ENCODE measurements around the gene SF3B2.

SF3B2 gene

GRCh38 chr11:66044757-66045156 is 7.4 kb upstream of the SF3B2 start:
- Histone ChIP-seq H3K9me3 (ENCODE audit: insufficient read depth, low read length) (no peaks in the 10 kb centered on the region), H3K36me3 (replicated peaks; ENCODE audit: low read depth, low read length) (no peaks in the 10 kb centered on the region), H3K4me3 (ENCODE audit: low read length) (peak overlapping the region; percentile 64), H2AFZ (ENCODE audit: low read depth, low read length) (peak overlapping the region; percentile 69), H3K27me3 (ENCODE audit: low read depth, low read length) (no peaks in the 10 kb centered on the region), H4K20me1 (ENCODE audit: insufficient read depth, low read length) (no peaks in the 10 kb centered on the region), H3K4me2 (ENCODE audit: low read length) (peak overlapping the region; percentile 72), H3K4me1 (ENCODE audit: low read length) (peaks cover 11% of the 10 kb centered on the region; the same call in 1 of the 2 replicates), H3K9ac (ENCODE audit: low read length) (no peak overlapping the region), H3K27ac (ENCODE audit: low read length) (no peak overlapping the region), H3K79me2 (ENCODE audit: low read length) (no peaks in the 10 kb centered on the region)
- TF ChIP-seq CTCF (IDR thresholded peaks at IDR 0.05; ENCODE audit: low read depth, low read length), result no peak
- no peak for TF ChIP-seq EZH2phosphoT487 (IDR thresholded peaks at IDR 0.05; ENCODE audit: low read depth)

GRCh38 chr11:66045177-66045639 is 7.0 kb upstream of the SF3B2 start:
- H3K4me1 ChIP-seq (ENCODE audit: low read length), result peaks cover 11% of the 10 kb centered on the region; the same call in 1 of the 2 replicates
- no peaks in the 10 kb centered on the region for H3K36me3 ChIP-seq (replicated peaks; ENCODE audit: low read depth, low read length)
- H3K9ac ChIP-seq (ENCODE audit: low read length), result no peak overlapping the region
- no peaks in the 10 kb centered on the region for H3K79me2 ChIP-seq (ENCODE audit: low read length)
- no peak overlapping the region for H3K27ac ChIP-seq (ENCODE audit: low read length)
- peak; percentile 98 for TF ChIP-seq CTCF (IDR thresholded peaks at IDR 0.05; ENCODE audit: low read depth, low read length)
- no peak for TF ChIP-seq EZH2phosphoT487 (IDR thresholded peaks at IDR 0.05; ENCODE audit: low read depth)
- H3K27me3 ChIP-seq (ENCODE audit: low read depth, low read length), result no peaks in the 10 kb centered on the region
- H3K9me3 ChIP-seq (ENCODE audit: insufficient read depth, low read length), result no peaks in the 10 kb centered on the region
- peak overlapping the region; percentile 64 for H3K4me3 ChIP-seq (ENCODE audit: low read length)
- H2AFZ ChIP-seq (ENCODE audit: low read depth, low read length), result peak overlapping the region; percentile 69
- H3K4me2 ChIP-seq (ENCODE audit: low read length), result peak overlapping the region; percentile 72
- H4K20me1 ChIP-seq (ENCODE audit: insufficient read depth, low read length), result no peaks in the 10 kb centered on the region

GRCh38 chr11:66046901-66047300 is 5.3 kb upstream of the SF3B2 start:
- no peak overlapping the region for H2AFZ ChIP-seq (ENCODE audit: low read depth, low read length)
- H3K4me1 ChIP-seq (ENCODE audit: low read length), result peaks cover 21% of the 10 kb centered on the region
- H3K9ac ChIP-seq (ENCODE audit: low read length), result no peak overlapping the region
- no peak for TF ChIP-seq CTCF (IDR thresholded peaks at IDR 0.05; ENCODE audit: low read depth, low read length)
- no peak for TF ChIP-seq EZH2phosphoT487 (IDR thresholded peaks at IDR 0.05; ENCODE audit: low read depth)
- H3K36me3 ChIP-seq (replicated peaks; ENCODE audit: low read depth, low read length), result no peaks in the 10 kb centered on the region
- H3K4me3 ChIP-seq (ENCODE audit: low read length), result no peak overlapping the region
- no peaks in the 10 kb centered on the region; the same call in 1 of the 2 replicates for H3K79me2 ChIP-seq (ENCODE audit: low read length)
- H3K9me3 ChIP-seq (ENCODE audit: insufficient read depth, low read length), result no peaks in the 10 kb centered on the region
- no peaks in the 10 kb centered on the region for H3K27me3 ChIP-seq (ENCODE audit: low read depth, low read length)
- H4K20me1 ChIP-seq (ENCODE audit: insufficient read depth, low read length), result no peaks in the 10 kb centered on the region
- no peak overlapping the region for H3K4me2 ChIP-seq (ENCODE audit: low read length)
- H3K27ac ChIP-seq (ENCODE audit: low read length), result no peak overlapping the region

GRCh38 chr11:66047541-66048365 is 4.4 kb upstream of the SF3B2 start:
- TF ChIP-seq EZH2phosphoT487 (IDR thresholded peaks at IDR 0.05; ENCODE audit: low read depth), result no peak
- no peak for TF ChIP-seq CTCF (IDR thresholded peaks at IDR 0.05; ENCODE audit: low read depth, low read length)
- no peak overlapping the region for H3K4me3 ChIP-seq (ENCODE audit: low read length)
- H3K36me3 ChIP-seq (replicated peaks; ENCODE audit: low read depth, low read length), result peaks cover 2% of the 10 kb centered on the region
- H3K4me2 ChIP-seq (ENCODE audit: low read length), result no peak overlapping the region
- H3K4me1 ChIP-seq (ENCODE audit: low read length), result peaks cover 21% of the 10 kb centered on the region
- H3K79me2 ChIP-seq (ENCODE audit: low read length), result peaks cover 6% of the 10 kb centered on the region
- no peaks in the 10 kb centered on the region for H4K20me1 ChIP-seq (ENCODE audit: insufficient read depth, low read length)
- H3K27me3 ChIP-seq (ENCODE audit: low read depth, low read length), result no peaks in the 10 kb centered on the region
- H3K9ac ChIP-seq (ENCODE audit: low read length), result no peak overlapping the region
- H3K27ac ChIP-seq (ENCODE audit: low read length), result no peak overlapping the region
- H3K9me3 ChIP-seq (ENCODE audit: insufficient read depth, low read length), result no peaks in the 10 kb centered on the region
- H2AFZ ChIP-seq (ENCODE audit: low read depth, low read length), result no peak overlapping the region
